ENCODE measurements around the gene LHX3.

Gene LHX3

GRCh38 chr9:136194540-136194939, 10.4 kb downstream of the LHX3 start:
- CTCF ChIA-PET = no interaction called here
- POLR2A ChIA-PET = no interaction called here
- TF ChIP-seq CTCF (IDR thresholded peaks at IDR 0.05; ENCODE audit: control extremely low read depth, extremely low read depth, low read depth, missing control alignments) = no peak
- DNase-seq (ENCODE audit: extremely low spot score) = no peak

- CTCF ChIA-PET = no interaction called here
- POLR2A ChIA-PET = no interaction called here
- DNase-seq (ENCODE audit: extremely low spot score) = no peak
- no peak for TF ChIP-seq CTCF (IDR thresholded peaks at IDR 0.05; ENCODE audit: control extremely low read depth, extremely low read depth, low read depth, missing control alignments)
Measured at GRCh38 chr9:136193891-136194279, 11.0 kb downstream of the LHX3 start.

GRCh38 chr9:136193127-136193890, 11.6 kb downstream of the LHX3 start:
- POLR2A ChIA-PET = no interaction called here
- no peak for DNase-seq (ENCODE audit: extremely low spot score)
- CTCF ChIA-PET = no interaction called here

GRCh38 chr9:136192289-136193126, 12.4 kb downstream of the LHX3 start:
- DNase-seq (ENCODE audit: extremely low spot score) = no peak
- no peak for TF ChIP-seq CTCF (IDR thresholded peaks at IDR 0.05; ENCODE audit: control extremely low read depth, extremely low read depth, low read depth, missing control alignments)
- ChIA-PET CTCF (no interaction called here), POLR2A (no interaction called here)

More at GRCh38 chr9:136193127-136193890, 11.6 kb downstream of the LHX3 start:
- TF ChIP-seq CTCF (IDR thresholded peaks at IDR 0.05; ENCODE audit: control extremely low read depth, extremely low read depth, low read depth, missing control alignments) = no peak

- POLR2A ChIA-PET = no interaction called here
- TF ChIP-seq CTCF (IDR thresholded peaks at IDR 0.05; ENCODE audit: control extremely low read depth, extremely low read depth, low read depth, missing control alignments) = no peak
- DNase-seq (ENCODE audit: extremely low spot score) = no peak
- CTCF ChIA-PET = no interaction called here
Measured at GRCh38 chr9:136191960-136192286, 13.0 kb downstream of the LHX3 start.

- DNase-seq (ENCODE audit: extremely low spot score) = no peak
- TF ChIP-seq CTCF (IDR thresholded peaks at IDR 0.05; ENCODE audit: control extremely low read depth, extremely low read depth, low read depth, missing control alignments) = no peak
- ChIA-PET CTCF (no interaction called here), POLR2A (no interaction called here)
Measured at GRCh38 chr9:136191099-136191959, 13.6 kb downstream of the LHX3 start.

Data from GM10248 (cell line).